ENCODE data around the gene FIGLA. TPM values are rescaled to one million over a fixed set of nuclear protein-coding genes. Genes with fewer than 3 reads are reported as not detected.

The FIGLA gene
- total RNA-seq, 1 donor from 2014 or later: not detected

- H3K27me3 Mint-ChIP-seq (ENCODE audit: low read depth): peaks cover 70% of the 10 kb centered on the region
- H3K4me3 Mint-ChIP-seq: no peak overlapping the region
- H3K4me1 Mint-ChIP-seq: peaks cover 4% of the 10 kb centered on the region
These were observed 32.4 kb upstream of the FIGLA start for GRCh38 chr2:70822843-70823242.

DNA sequence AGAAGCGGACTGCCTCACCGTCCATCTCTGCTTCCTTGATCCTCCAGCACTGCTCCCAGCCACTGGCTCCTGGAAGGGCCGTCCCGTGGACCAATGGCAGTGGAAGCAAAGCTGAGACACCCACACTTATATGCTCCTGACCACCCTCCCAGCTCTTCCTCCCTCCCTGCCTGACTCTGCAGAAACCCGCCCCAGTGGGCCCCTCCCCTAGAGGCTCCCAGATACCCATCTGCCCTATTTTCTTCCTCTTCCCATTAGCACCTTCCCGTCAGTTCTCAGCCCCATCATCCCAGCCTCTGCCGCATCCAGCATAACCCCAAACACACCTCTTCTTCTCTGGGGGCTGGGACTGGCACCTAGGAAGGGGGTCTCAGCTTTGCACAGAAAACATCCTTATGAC is 30.1 kb upstream of the FIGLA start, which contains the start of gene CLEC4F:
Gene CLEC4F, minus strand, starts transcription at position 101 of the 400 bp plus-strand sequence. Its CDS starts 76 bp downstream, at position 25.
- Mint-ChIP-seq H3K36me3 (no peaks in the 10 kb centered on the region), H3K4me1 (no peaks in the 10 kb centered on the region), H3K9me3 (no peaks in the 10 kb centered on the region), H3K4me3 (no peak within 1 kb of the TSS), H3K27me3 (ENCODE audit: low read depth) (peaks cover 78% of the 10 kb centered on the region), H3K27ac (no peak within 1 kb of the TSS)
- DNase-seq (ENCODE audit: low spot score in 2 of 2, unreplicated experiment in 2 of 2): no peak
- TF ChIP-seq CTCF (IDR thresholded peaks at IDR 0.05; ENCODE audit: unreplicated experiment): no peak

More at GRCh38 chr2:70822843-70823242, 32.4 kb upstream of the FIGLA start:
- TF ChIP-seq CTCF (IDR thresholded peaks at IDR 0.05; ENCODE audit: unreplicated experiment): no peak
- Mint-ChIP-seq H3K27ac (no peak overlapping the region), H3K36me3 (no peaks in the 10 kb centered on the region), H3K9me3 (no peaks in the 10 kb centered on the region)
- no peak for DNase-seq (ENCODE audit: low spot score in 2 of 2, unreplicated experiment in 2 of 2)

DNA sequence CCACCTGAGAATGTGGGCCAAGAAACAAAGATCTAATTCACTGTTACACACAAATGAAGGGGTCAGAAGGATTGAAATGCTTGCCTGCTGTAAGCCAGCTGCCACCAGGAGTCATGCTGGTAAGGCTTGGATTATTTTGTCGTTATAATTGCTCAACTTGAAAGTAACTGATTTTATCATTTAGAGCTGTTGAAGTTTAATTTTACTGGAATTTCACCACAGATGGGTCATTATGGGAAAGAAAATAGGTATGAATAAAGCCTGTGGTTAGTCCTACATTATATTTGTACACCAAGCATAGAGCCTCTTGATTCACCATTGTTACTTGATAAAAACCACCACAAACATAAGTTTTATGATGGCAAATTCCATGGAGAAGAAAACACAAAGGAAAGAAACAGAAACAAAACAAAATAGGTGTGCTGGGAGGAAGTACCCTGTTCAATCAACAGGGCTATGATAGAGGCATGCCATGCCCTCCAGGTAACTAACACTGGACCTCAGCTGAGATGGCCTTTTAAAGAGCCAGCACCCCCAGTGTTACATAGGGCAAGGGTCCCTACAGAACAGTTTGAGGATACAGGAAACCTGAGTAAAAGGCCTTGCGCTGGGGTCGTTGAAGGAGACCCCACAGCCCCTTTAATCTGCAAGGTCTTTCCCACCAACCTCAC is 27.0 kb upstream of the FIGLA start:
- peaks cover 78% of the 10 kb centered on the region for H3K27me3 Mint-ChIP-seq (ENCODE audit: low read depth)
- no peaks in the 10 kb centered on the region for H3K4me1 Mint-ChIP-seq
- no peak overlapping the region for H3K4me3 Mint-ChIP-seq
- H3K9me3 Mint-ChIP-seq: no peaks in the 10 kb centered on the region
- no peak for DNase-seq (ENCODE audit: low spot score in 2 of 2, unreplicated experiment in 2 of 2)
- no peaks in the 10 kb centered on the region for H3K36me3 Mint-ChIP-seq
- no peak for TF ChIP-seq CTCF (IDR thresholded peaks at IDR 0.05; ENCODE audit: unreplicated experiment)
- no peak overlapping the region for H3K27ac Mint-ChIP-seq

- H3K4me3 Mint-ChIP-seq: no peak overlapping the region
- no peaks in the 10 kb centered on the region for H3K36me3 Mint-ChIP-seq
- H3K4me1 Mint-ChIP-seq: no peaks in the 10 kb centered on the region
- H3K9me3 Mint-ChIP-seq: no peaks in the 10 kb centered on the region
- no peak for TF ChIP-seq CTCF (IDR thresholded peaks at IDR 0.05; ENCODE audit: unreplicated experiment)
- DNase-seq (ENCODE audit: low spot score in 2 of 2, unreplicated experiment in 2 of 2): no peak
- no peak overlapping the region for H3K27ac Mint-ChIP-seq
- peaks cover 82% of the 10 kb centered on the region for H3K27me3 Mint-ChIP-seq (ENCODE audit: low read depth)
These were observed 26.3 kb upstream of the FIGLA start for GRCh38 chr2:70816726-70817125.

DNA sequence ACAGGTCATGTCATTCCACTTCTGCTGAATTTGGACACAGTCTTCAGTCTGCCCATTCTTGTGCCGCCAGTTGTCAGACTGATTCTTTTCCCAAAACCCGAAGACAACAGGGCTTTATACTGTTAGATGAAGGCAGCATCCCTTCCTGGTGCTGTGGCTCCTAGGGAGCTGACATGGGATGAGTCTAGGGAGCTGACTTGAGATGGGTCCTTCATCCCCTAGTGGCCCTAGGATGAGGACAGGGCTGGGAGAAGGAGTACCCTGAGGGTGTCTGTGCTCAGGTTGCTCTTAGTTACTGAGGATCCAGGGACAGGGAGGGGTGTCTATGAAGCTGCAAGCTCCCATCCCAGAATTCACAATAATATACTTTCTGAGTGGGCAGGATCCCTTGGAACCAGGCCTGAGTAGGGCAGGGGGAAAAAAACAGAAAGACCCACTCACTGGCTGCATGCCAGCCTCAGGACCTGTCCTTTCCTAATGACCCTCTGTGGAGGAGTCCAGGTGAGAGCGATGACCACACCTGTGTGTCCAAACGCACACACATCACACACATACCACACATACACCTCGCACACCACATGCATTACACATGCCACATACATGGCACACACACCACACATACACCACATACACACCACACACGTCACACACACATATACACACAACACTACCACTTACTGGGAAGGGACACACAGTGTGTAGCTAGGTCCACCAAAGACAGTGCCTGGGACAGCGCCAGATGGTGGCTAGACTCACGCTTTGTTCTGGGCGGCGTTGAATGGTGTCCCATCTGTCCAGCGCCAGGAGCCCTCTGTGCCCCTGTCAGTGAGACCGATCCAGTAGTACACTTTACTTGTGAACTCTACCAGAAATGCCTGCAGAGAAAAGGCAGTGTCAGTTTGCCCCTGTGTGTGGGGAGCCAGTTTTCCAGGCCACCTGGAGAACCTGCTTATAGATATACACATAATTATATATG is 18.8 kb upstream of the FIGLA start:
- Mint-ChIP-seq H3K27ac (no peak overlapping the region), H3K36me3 (no peaks in the 10 kb centered on the region), H3K4me1 (no peaks in the 10 kb centered on the region), H3K27me3 (ENCODE audit: low read depth) (peaks cover 70% of the 10 kb centered on the region), H3K4me3 (no peak overlapping the region), H3K9me3 (no peaks in the 10 kb centered on the region)
- DNase-seq (ENCODE audit: low spot score in 2 of 2, unreplicated experiment in 2 of 2): no peak
- no peak for TF ChIP-seq CTCF (IDR thresholded peaks at IDR 0.05; ENCODE audit: unreplicated experiment)

All from mesothelial cell of epicardium (in vitro differentiated cells).